NCI-H2227 treated with DMSO at 0.1 percent for 48 hours (cell line): ENCODE measurements around the gene IL23R.

Experiments used
- DNase-seq: peaks from one replicate; lab custom pipeline; 2025; lab: John Stamatoyannopoulos, UW

IL23R gene

GRCh38 chr1:67242016-67242415 lies 75.8 kb downstream of the IL23R start:
- no peak for DNase-seq

- DNase-seq, result no peak
These were observed 83.9 kb downstream of the IL23R start for GRCh38 chr1:67250051-67250653.

- no peak for DNase-seq
These were observed 90.3 kb downstream of the IL23R start for GRCh38 chr1:67256291-67257172.

- DNase-seq, result no peak
These were observed 90.9 kb downstream of the IL23R start for GRCh38 chr1:67257173-67257535.

- no peak for DNase-seq
These were observed 95.4 kb downstream of the IL23R start for GRCh38 chr1:67261680-67262079.

- no peak for DNase-seq
These were observed 96.5 kb downstream of the IL23R start for GRCh38 chr1:67262735-67263134.

GRCh38 chr1:67264152-67264551 lies 97.9 kb downstream of the IL23R start:
- DNase-seq, result no peak

- no peak for DNase-seq
These were observed 98.6 kb downstream of the IL23R start for GRCh38 chr1:67264899-67265298.

- no peak for DNase-seq
These were observed 102.8 kb downstream of the IL23R start for GRCh38 chr1:67269061-67269460.

- DNase-seq, result no peak
These were observed 104.3 kb downstream of the IL23R start for GRCh38 chr1:67270541-67270940.

GRCh38 chr1:67273591-67273990 lies 107.3 kb downstream of the IL23R start:
- no peak for DNase-seq

GRCh38 chr1:67274623-67275325 lies 108.5 kb downstream of the IL23R start:
- no peak for DNase-seq

GRCh38 chr1:67280696-67281095 lies 114.4 kb downstream of the IL23R start:
- no peak for DNase-seq

GRCh38 chr1:67281244-67281643 lies 115.0 kb downstream of the IL23R start:
- DNase-seq, result no peak

GRCh38 chr1:67285780-67286488 lies 119.7 kb downstream of the IL23R start:
- DNase-seq, result no peak

GRCh38 chr1:67290236-67290635 lies 124.0 kb downstream of the IL23R start:
- DNase-seq, result no peak

GRCh38 chr1:67294836-67295617 lies 128.8 kb downstream of the IL23R start:
- no peak for DNase-seq

- no peak for DNase-seq
These were observed 132.5 kb downstream of the IL23R start for GRCh38 chr1:67298762-67299161.

GRCh38 chr1:67299296-67299695 lies 133.0 kb downstream of the IL23R start:
- no peak for DNase-seq

GRCh38 chr1:67300561-67300960 lies 134.3 kb downstream of the IL23R start:
- DNase-seq, result no peak

- DNase-seq, result no peak
These were observed 137.8 kb downstream of the IL23R start for GRCh38 chr1:67304023-67304422.

- no peak for DNase-seq
These were observed 140.3 kb downstream of the IL23R start for GRCh38 chr1:67306547-67306946.
